NCI-H128 (cell line): Measurements from ENCODE around the gene HCK.

ENCODE experiments used
- DNase-seq: peaks from one replicate; lab custom pipeline; 2025; ENCODE audit not compliant: unreplicated experiment; lab: John Stamatoyannopoulos, UW

Gene HCK

GRCh38 chr20:32052090-32052777 is at the start of gene HCK:
Gene HCK, plus strand, starts transcription at chr20:32052242.
- no peak for DNase-seq

- DNase-seq: no peak
Measured at GRCh38 chr20:32003325-32003724, 48.7 kb upstream of the HCK start.

GRCh38 chr20:32004963-32005362 is 47.1 kb upstream of the HCK start:
- DNase-seq: no peak

DNA sequence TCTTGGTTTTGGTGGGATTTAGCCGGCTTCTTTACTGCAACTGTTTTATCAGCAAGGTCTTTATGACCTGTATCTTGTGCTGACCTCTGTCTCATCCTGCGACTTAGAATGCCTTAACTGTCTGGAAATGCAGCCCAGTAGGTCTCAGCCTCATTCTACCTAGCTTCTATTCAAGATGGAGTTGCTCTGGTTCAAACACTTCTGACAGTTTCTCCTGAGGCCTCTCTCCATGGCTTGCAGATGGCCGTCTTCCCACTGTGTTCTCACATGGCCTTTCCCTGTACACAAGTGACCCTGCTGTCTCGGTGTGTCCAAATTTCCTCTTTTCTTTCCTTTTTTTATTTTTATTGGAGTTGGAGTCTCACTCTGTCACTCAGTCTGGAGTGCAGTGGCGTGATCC is 46.0 kb upstream of the HCK start:
- no peak for DNase-seq

GRCh38 chr20:32006841-32007786 is 44.9 kb upstream of the HCK start:
- no peak for DNase-seq

DNA sequence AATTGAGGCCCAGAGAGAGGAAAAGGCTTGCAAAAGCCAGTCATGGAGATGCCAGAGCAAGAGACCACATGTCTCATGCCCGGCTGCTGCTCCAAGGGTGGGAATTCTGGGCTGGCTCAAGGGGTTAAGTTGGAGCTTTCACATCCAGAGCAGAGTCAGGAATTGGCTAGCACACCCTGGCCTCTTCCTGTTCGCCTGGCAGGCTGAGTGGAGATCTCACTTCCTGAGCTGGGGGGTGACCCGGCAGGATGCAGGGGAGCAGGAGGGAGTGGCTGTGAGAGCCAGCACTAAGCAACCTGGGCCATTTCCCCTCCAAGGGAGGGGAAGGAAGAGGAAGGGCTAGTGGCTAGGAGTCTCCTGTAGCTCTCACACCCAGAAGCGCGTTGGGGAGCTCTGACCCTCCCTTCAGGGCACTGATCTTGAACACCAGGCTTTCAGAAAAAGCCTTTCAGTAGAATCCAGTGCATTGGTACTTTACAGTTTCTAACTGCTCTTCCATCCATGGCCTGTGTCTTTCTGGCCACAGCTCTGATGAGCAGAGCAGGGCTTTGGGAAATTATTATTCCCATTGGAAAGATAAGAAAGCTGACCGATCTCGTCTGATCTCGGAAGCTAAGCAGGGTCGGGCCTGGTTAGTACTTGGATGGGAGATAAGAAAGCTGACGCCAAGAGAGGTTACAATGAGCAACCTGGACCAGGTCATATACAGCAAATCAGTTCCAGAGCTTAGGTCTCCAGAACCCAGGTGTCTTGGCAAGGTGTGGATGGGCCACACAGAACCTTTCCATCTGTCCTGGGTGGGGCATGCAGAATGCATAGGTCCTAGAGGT is 44.0 kb upstream of the HCK start:
- no peak for DNase-seq

GRCh38 chr20:32009564-32009963 is 42.5 kb upstream of the HCK start:
- no peak for DNase-seq

DNA sequence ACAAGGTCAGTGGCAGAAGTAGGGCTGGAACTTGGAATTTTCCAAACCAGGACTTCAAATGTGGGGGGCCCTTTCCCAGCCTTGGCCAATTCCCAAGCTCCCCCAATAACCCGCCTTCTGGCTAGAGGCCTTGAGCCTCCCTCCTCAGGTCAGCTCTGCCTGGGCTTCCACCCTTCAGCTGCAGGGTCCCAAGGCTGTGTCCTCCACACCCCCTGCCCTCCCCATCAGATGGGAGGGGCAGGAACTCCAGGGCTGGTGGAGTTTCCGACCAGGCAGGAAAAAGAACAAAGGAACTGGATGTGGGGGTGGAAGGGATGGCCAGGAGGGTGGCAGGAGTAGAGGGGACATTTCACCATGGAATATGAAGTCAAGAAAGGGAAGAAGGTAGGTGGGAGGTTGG is 41.9 kb upstream of the HCK start, which contains the start of gene CCM2L:
Gene CCM2L, plus strand, starts transcription at position 338 of the 400 bp plus-strand sequence. Its CDS starts 17 bp downstream, at position 355.
- no peak for DNase-seq

GRCh38 chr20:32010666-32011065 is 41.4 kb upstream of the HCK start:
- no peak for DNase-seq

GRCh38 chr20:32012159-32012688 is 39.8 kb upstream of the HCK start:
- DNase-seq: no peak

GRCh38 chr20:32013326-32013725 is 38.7 kb upstream of the HCK start:
- DNase-seq: no peak

- peak; percentile 86 for DNase-seq
Measured at GRCh38 chr20:32017711-32018251, 34.3 kb upstream of the HCK start.

DNA sequence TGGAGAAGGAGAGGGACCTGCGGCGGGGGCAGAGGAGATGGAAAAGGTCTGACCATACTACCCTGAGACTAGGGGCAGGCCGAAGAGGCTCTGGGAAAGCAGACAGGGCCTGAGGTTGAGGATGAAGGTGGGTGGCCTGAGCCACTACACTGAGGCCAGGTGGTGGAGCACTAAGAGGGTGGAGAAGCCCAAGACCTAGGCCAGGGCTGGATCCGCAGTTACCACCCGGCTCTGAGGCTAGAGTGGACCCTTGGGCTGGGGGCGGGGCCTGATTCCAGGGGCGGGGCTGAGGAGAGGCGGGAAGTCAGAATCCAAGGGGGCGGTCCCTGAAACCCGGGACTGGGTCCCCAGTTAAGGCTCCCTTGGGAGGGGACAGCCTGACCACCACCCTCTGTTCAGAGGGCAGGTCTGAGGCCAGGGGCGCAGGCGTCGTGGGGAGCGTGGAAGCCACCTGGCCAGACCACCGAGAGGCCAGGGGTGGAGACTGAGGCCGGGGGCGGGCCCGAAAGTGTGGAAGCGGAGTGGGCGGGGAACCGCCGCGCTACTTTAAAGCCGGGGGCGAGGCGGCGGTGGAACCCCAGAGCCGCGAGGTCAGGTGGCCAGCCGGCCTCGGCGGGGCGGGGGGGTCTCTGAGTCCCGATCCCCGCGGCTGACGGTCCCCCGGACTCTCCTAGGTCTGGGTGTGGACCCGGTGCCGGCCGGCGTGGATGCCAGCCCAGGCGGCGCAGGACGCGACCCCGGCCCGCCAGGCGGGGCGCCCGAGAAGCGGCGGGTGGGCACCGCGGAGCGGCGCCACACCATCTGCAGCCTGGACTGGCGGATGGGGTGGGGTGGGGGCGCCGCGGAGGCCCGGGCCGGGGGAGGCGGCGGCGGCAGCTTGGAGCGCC is 33.5 kb upstream of the HCK start:
- DNase-seq: peak; percentile 54

DNA sequence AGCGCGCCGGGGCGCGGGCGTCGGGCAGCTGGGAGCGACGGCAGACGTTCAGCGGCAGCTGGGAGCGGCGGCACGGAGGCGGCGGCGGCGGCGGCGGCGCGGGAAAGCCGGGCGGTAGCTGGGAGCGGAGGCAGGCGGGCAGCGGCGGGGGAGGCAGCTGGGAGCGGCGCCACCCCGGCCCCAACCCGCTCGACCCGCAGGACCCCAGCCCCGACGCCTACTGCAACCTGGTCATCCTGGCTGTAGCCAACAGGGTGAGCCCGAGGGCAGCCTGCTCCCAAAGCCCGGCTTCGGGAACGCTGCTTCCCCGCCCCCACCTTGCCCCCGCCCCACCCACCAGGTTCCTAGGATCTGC is 32.9 kb upstream of the HCK start:
- no peak for DNase-seq

DNA sequence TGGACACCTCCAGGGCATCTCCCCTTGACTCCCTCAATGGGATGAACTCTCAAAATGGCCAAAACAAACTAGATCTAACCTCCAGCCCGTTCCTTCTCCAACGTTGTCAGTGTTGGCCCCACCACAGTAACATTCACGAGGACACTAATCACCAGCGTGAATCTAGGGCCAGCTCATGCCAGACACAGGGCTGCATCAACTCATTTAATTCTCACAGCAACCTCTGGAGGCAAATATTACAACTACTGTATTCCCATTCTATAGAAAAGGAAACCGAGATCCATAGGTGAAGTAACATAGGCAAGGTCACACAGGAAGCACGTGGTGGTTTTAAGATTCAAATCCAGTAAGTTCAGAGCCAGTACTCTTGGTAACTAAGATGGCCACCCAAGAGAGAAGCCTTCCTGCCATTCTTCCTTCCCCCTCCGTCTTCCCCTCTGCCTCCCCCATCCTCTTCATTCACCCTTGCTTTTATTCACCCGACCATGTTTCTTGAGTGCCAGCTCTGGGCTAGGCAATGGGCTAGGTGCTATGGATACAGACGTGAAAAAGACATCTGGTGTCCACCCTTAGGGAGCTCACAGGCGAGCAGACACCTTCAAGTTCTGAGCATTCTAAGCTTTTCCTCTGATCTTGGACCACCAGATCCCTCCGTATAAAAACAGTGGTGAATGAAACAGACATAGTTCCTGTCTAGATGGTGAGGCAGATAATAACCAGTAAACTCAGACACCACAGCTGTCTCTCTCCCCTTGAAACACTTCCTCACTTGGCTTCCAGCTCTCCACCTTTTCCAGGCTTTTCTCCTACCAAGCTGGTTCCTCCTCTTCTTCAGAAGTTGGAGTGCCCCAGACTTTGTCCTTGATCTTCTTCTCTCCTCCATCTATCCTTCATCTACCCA is 32.2 kb upstream of the HCK start:
- DNase-seq: no peak

DNA sequence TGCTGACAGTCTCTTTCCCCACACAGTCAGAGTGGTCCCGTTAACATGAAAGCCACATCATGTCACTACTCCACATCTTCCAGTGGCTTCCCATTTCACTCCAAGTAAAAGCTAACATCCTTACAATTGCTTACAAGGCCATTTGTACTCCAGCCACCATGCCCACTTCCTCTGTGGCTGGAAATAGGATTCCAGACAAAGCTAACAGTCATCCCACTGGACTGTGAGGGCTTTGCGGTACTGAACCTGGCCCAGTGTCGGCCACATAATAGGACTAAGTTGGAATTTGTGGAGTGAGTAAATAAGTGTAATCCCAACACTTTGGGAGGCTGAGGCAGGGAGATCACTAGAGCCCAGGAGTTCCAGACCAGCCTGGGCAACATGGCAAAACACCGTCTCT is 31.0 kb upstream of the HCK start:
- no peak for DNase-seq

GRCh38 chr20:32024683-32025295 is 27.3 kb upstream of the HCK start:
- DNase-seq: no peak

- no peak for DNase-seq
Measured at GRCh38 chr20:32027643-32028042, 24.4 kb upstream of the HCK start.
